Breast epithelium (tissue), 3 donors: ENCODE measurements around the gene RANBP3L.
A peak's percentile ranks its signal among the peaks of the same experiment; 100 is the strongest.

Experiments used
- CTCF ChIP-seq, 3 donors: fragments of 450-650 bp; IDR thresholded peaks; one replicate each; pipeline ENCODE4 v1.5.1; 2016 to 2017; ENCODE audit warnings: antibody characterized with exemption in 3 of 3, mild to moderate bottlenecking in 3 of 3, moderate library complexity in 3 of 3
- POLR2A ChIP-seq: fragments of 450-650 bp; IDR thresholded peaks from one replicate; pipeline ENCODE4 v1.6.1; 2016; ENCODE audit warnings: antibody characterized with exemption, mild to moderate bottlenecking, moderate library complexity

GRCh38 chr5:36305571-36306326 is 4.0 kb upstream of the RANBP3L start:
- TF ChIP-seq POLR2A (no peak), CTCF (IDR thresholded peaks at IDR 0.05) (peak in 2 of 3 donors; percentile 59 to 65)
